Measurements from ENCODE around the gene MAK.
"Not testable (repeated sequence)": the region's sequence is repeated elsewhere in the genome, so short reads cannot be mapped to it uniquely, and the experiment has no call there.

The MAK gene

DNA sequence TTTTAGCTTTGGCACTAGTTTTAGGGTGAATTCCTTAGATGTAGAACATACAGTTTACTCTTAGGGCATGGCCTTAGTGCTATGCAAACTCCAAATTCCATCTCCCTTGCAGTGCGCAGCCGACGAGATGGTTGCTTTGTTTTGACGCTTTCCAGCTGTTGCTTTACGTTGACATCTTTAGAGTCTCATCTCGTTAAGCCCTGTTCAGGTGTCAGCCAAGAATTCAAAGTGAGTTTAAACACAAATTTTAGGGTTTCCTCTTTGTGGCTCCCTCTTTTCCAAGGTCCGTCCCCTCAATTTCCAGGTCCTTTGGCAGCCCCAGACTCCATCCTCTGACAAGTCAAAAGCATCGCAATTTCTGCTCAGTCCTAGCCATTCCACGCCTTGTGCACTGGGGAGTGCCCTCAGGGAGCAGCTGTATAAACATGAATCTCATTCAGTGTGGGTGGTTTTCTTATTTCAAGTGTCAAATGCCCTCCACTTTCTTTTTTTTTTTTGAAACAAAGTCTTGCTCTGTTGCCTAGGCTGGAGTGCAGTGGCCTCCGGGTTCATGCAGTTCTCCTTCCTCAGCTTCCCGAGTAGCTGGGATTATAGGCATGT lies 14.1 kb upstream of the MAK start:
- no peak for DNase-seq

DNA sequence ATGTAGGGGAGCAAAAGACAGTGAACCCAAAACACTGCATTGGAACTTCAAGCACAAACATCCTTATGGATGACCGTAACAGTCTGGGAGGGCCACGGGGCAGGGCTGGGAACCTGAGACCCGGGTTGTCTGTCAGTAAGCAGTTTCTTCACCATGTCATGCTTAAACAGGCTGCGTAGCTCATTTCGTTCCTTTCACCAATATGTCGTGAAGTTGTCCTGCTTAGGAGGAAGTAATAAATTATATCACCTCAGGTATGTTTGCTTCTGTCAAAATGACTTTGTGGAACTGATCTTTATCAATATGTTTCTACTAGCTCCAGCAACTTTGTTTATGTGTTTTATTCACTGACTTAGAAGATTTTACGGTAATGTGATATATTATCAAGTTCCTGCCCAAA lies 12.4 kb upstream of the MAK start:
- no peak for DNase-seq

DNA sequence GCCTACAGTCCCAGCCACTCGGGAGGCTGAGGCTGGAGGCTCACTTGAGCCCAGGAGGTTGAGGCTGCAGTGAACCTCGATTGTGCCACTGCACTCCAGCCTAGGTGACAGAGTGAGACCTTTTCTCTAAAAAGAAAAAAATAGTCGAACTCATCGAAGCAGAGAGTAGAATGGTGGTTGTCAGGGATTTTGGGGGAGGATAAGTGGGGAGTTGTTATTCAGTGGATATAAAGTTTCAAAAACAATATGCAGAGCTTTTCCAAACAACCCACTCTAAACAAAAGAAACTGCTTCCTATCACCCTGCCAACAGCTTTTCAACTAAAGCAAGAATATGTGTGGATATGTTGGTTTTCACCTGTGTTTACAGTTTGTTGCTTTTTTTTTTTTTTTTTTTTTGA lies 11.6 kb upstream of the MAK start:
- no peak for DNase-seq

DNA sequence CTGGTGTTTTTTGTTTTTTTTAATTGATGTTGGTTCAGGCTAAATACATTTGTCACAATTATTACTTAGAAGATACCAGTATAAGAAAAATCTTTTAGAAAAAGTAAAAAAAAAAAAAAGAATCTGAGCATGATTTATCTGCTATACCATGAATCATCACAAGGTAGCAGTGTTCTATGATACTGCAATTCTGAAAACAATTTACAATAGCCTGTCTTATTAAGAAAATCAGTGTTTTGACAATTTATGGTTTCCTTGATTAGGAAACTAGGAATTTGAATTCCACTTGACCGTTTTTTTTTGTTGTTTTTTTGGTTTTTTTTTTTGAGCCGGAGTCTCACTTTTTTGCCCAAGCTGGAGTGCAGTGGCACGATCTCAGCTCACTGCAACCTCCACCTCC lies 9.3 kb upstream of the MAK start:
- no peak for DNase-seq

DNA sequence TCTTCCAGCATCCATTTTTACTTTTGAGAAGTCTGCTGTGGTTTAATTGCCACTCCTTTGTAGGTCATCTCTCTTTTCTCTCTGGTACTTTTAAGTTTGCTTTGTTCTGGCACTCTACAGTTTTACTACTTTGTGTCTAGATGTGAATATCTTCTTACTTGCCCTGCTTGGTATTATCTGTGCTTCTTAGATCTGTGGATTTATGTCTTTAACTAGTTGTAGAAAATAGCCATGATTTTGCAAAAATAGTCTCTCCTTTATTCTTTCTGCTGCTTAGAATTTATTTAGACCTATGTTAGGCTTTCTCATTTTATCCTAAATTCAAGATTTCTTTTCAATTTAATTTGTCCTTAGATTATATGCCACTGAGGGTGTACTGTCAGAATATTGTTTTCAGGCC lies 5.2 kb upstream of the MAK start:
- no peak for DNase-seq

DNA sequence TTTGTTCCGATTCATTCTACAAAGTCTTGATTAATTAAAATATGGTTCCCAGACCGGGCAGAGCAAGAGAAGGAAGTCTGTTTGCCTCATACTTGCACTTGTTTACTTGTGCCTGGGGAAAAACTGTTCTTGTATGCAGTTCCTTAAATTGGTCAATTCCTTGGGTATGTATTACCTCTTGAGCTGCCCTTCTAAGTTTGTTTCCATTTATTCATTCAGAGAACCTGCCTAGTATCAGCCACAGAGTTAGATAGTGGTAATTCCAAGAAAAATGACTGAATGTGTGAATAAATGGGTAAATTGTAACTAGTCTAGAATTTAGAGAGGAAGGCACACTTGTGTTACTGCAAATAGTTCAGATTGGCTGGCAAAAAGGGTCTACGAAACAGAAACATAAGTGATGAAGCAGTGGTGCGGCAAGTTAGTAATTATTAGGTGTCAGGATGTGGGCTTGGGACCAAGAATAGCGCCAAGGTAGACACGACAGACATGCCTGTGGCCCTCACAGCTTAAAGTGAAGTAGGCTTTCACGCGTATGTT lies 525 bp upstream of the MAK start:
- no peak for DNase-seq

DNA sequence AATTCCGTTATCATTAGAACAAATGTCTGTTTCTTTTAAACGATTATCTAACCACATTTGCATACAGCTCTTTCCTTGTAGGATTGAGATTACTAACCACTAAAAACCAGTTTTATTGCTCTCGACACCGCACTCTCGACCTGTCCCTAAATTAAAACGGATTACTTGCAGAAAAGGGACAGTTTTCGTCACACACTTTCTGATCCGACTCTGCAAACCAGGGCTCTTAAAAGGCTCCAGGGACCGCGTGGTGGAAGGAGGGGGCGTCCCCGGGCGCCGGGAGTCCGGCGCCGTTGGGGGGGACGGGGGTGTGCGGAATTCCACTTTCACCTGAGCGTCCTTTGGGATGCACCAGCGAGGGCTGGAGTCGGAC lies 731 bp downstream of the MAK start:
- DNase-seq, result no peak

DNA sequence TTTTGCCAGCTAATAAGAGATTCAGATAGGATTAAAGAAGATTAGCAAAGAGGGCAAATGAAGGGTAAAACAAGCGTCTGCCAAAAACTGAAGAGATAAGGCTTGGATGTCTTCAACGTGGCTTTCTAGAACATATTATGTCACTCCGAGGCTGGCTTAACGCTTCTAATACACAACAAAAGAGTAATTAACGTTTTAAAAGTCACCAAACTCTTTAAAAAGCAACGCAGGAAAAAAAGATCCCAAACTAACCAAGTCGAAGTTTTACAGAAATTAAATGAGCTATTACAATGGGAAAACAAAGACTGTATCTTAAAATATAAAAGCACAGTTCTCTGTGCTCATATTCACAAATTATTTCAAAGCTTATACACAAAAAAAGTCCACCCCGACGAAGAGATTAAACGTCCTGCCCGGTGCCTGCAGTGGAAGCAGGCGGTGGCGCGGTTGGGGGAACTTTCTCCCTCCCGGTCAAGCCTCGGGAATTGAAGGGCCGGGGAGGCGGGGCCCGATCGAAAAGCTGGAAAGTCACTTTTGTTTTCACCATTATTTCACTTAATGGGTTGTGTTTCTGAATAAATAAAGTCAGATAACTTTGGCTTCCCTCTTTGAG lies 1.2 kb downstream of the MAK start:
- DNase-seq, result peak; percentile 7

DNA sequence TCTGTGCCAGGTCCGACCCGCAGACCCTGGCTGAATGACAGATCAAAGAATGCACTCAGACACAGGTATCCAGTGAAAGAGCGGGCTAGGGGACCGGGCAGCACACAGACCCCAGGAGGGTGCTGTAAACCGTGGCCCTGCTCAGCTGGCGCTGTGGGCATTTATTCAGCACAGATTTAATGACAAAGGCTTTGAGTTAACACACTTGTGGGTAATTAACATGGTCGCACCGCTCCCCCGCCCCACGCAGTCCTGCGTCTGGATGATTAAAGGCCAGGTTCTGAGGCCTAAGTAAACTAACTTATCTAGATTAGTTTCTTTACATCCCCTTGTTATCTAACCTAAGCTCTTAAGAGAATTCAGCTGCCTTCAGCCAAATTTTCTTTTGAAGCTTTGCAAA lies 3.5 kb downstream of the MAK start:
- no peak for DNase-seq

DNA sequence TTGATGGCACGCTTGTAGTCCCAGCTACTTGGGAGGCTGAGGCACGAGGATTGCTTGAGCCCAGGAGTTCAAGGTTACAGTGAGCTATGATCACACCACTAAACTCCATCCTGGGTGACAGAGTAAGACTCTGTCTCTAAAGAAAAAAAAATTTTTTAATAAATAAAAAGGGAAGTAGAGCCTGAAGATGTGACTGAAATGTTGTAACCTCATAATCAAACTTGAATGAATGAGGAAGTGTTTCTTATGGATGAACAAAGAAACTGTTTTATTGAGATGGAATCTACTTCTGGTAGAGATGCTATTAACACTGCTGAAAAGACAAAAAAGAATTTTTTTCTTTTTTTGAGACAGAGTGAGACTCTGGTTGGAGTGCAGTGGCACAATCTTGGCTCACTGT lies 6.7 kb downstream of the MAK start:
- no peak for DNase-seq

DNA sequence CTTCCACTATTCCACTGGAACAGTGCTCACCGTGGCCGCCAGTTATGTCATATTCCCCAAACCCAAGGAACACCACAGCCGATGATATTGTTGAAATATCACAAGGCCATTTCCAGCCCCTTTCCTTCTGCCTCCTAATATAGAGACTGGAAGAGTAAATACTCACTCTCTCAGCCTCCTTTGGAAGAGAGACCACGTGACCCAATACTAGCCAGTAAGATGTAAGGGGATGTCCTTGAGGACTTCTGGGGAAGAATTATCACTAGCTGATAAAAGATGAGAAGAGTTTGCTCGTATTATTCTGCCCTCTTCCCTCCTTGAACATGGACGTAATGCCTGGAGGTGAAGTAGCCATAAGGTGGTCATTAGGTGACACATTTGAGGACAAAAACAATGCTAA lies 13.5 kb downstream of the MAK start:
- DNase-seq, result no peak

DNA sequence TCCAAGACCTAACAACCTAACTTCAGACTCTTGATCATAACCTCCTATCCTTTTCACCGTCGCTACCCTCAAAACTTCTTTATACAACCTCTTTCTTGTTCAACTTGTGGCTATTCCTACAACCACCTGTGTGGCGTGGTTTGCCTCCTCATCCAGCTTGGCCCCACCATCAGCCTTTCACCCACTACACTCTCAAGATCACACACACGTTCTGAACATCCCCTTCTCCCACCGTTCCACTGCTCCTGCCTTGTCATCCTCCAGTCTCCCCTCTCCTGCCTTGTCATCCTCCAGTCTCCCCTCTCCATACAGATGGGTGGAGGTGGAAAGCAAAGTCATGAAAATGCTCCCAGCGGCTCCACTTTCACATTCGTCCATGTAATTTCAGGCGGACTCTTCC lies 14.0 kb downstream of the MAK start:
- DNase-seq, result no peak

DNA sequence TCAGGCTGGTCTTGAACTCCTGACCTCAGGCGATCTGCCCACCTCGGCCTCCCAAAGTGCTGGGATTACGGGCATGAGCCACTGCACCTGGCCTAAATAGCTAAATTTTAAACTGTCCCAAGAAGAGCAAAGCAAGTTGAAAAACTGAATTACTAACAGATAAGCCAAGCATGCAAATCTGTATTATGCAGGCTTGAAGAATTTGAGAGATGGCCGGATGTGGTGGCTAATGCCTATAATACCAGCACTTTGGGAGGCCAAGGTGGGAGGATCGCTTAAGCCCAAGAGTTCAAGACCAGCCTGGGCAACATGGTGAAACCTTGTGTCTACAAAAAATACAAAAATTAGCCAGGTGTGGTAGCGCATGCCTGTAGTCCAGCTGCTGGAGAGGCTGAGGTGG lies 24.2 kb downstream of the MAK start:
- not testable (repeated sequence) for DNase-seq

DNA sequence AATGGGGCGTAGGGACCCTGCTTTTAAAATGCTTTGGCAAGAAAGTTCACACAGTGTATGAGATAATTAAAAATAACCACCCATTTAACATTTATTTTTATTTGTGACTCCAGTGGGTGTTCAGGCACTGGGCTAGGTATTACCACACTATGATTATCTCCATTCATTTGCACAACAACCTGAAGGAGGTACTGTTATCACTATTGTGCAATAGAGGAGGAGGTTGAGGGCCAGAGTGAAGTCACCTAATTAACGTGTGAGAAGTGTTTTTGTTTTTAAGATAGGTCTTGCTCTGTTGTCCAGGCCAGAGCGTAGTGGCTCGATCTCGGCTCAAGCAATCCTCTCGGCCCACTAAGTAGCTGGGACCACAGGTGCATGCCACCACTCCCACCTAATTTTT lies 29.2 kb downstream of the MAK start:
- DNase-seq, result no peak

DNA sequence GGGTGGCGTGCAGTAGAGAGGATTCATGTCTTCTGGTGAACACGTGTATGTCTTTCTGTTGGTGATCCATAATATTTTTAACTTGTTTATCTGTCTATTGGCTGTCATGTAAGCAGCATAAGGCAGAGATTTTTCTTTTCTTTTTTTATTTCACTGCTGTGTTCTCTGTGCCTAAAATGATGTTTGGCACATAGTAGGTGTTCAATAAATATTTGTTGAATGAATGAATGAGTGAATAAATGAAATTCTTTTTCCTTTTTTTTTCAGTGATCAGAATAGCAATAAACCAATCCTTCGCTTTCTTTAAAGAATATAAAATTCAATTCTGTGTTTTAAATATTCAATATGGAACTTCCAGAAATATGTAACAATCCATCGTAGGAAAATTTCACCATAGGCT lies 30.0 kb downstream of the MAK start:
- no peak for DNase-seq

DNA sequence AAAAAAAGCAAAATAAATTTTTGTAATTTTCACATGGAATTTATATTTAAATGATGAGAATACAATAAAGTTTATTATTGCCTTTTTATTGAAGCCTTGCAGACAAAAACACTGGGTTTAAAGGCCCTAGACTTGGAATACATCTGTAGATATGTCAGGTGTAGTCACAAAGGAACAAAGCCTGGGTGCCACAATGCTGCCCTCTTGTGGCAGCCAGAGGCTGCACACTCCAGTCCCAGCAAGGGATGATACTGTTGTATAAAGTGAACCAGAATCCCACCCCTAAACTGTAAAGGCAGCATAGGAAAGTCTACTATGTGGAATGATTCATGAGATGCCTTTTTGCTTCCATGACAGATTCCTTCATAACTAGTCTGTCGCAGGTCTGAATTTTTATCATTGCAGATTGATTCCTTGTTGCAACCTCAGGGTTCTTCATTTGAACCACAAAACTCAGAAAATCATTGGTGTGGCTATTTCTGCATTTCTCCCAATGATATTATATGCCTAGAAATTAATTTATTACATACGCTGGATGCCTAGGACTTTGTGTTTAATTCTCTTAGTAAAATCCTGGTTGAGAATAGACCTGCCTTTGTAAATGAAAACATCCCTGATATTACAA lies 37.0 kb downstream of the MAK start:
- peak; percentile 69 for DNase-seq

DNA sequence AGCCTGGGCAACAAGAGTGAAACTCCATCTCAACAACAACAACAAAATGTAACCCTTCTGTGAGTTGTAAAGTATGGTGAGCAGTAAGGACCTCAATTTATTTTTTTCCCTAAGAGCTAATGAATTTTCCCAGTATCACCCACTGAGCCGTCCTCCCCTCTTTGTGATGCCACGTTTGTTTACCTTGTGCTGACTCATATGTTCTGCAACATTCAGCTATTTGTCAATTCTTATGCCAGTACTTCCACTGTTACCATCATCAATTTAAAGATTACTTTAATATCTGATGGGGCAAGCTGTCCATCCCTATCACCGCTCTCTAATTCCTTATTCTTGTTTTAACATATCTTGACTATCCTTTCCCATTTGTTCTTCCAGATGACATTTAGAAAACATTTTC lies 37.5 kb downstream of the MAK start:
- DNase-seq, result no peak

DNA sequence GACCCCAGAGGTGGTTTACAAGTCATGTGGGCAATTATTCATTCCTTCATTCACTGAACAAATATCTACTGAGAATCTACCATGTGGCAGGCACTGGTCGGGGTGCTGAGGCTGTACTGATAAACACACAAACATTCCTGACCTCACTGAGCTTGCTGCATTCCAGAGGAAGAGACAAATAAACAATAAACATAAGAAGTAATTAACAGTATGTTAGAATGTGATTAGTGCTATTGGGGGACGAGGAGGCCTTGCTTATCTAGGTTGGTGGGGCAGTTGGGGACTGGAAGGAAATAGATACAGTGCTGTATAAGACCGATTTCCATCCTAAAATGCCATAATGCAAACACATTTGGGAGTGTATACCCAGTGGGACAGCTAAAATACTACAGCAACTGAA lies 44.1 kb downstream of the MAK start:
- no peak for DNase-seq

DNA sequence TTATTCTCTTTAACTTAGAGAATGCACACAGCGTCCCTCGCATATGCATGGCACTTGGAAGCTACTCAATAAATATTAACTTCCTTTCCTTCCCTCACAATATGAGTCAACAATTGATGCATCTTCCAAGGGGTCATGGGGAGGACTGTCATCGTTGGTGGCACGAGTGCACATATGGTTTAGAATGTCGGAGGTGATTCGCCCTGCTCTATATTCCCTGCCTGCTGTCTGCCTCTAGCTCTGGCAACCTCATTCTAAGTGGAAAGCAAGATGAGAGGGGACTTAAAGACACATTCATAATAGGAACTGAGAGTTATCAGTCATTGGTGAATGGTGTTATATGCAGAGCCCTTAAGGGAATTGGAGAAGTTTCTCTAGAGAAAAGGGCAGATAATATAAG lies 44.6 kb downstream of the MAK start:
- no peak for DNase-seq

DNA sequence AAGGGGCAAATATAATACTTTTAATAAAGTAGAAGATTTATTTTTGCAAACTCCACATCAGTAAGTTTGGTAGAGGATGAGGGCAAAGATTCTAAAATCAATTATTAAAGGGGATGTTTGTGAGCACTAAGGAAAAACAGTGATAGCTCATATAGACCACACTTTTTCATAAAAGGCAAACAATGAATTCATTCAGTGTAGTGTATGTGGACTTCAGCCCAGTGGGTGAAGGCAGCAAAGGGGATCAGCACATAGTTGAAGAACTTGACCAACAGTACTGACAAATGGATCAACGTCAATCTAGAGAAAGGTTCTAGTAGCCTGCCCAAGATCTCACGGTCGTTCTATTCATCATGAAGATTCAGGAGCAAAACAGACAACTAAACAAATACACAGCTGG lies 45.3 kb downstream of the MAK start:
- no peak for DNase-seq

DNA sequence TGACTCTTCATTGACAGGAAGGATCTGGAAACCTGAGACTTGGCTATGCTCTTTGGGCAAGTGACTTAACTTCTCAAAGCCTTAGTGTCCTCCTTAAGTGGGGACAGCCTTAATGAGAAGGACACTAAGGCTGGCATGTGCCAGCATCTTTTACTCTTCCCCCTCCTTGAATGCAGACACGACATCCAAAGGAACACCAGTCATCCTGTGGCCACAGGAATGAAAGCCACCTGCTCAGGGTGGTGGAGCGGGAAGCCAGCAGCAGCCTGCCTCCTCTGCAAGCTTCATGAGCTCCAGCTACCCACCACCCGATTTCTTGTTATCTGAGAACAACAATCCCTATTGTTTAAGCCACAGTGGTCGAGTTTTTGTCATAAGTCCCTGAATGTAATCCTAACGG lies 46.2 kb downstream of the MAK start:
- no peak for DNase-seq

DNA sequence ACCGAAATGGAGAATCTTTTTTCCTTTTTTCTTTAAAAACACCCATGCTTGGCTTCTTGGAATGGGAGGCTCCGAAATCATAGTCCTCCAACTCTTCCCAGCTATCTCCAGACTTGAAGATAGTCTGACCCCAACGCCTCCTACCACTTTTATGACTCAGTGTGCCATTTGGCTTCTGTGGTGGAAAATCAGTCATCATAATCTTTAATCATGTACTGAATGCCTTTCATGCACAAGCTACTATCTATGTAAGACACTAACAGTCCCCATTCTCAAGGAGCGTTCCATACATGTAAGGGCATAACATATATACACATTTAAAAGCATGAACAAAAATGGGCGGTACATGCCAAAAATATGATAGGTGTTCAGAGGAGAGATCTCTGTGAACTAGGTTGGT lies 46.7 kb downstream of the MAK start:
- no peak for DNase-seq

DNA sequence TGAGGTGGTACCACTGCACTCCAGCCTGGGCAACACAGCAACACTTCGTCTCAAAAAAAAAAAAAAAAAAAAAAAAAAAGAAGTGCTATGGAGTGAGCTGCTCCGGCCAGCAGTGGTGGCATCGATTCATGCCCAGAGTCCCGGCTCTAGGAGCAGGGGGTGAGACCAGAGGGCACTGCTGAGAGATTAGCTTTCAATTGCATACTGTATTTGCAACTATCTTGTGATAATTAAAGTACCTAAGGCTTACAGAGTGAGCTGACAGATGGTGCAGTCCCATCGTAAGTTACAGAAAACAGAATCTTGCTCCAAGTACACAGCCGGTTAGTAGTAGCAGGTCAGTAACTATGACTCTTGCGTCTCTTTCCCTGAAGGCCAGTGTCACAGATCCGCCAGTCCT lies 59.3 kb downstream of the MAK start:
- no peak for DNase-seq

DNA sequence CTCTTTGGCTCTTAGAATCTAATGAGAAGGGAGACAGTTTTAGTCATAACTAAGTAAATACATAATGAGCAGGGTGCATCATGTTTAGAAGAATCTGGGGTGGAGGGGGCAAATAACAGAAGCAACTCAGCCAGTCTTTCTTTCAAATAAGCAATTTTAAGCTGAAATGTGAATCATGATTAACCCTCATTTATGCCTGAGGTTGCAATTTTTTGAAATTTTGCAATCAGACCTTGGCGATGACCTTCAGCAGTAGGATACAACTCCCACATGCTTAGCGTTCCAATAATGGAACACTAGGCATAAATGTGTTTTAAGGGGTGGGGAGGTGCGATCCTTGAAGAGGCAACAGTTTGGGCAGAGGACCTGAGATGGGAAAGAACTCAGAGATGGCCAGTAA lies 60.1 kb downstream of the MAK start:
- DNase-seq, result no peak

DNA sequence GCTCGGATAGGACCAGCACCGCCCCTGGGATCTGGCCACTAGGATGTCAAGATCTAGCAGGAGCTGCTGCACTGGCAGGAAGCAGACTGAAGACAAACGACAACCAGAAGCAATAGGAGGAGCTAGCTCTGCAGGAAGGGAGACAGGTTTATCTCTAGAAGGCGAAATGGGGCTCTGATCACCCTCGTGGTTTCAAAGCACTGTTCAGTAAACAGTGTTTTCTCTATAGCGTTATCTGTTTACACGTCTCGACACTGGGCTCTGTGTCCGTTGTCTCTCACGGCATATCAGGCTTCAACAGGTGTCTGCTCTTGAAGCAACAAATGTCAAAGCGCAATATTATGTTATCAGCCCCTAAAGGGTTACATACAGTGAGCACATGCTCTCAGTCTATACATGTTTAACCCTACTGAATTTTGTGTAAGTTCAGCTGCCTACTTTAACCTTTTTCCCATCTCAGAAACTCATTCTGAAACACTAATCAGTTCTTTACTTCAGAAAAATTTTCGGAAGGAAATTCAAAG lies 66.9 kb downstream of the MAK start:
- no peak for DNase-seq

All from CD4-positive, alpha-beta T cell treated with Interleukin-17A for 4 hours (primary cell).